ENCODE data around the gene BUB1. TPM values are rescaled to one million over a fixed set of nuclear protein-coding genes. Genes with fewer than 3 reads are reported as not detected.

The BUB1 gene
- total RNA-seq, 1 donor from 2014 or later = 80.4 TPM

GRCh38 chr2:110647777-110648176 lies 30.1 kb downstream of the BUB1 start:
- H3K36me3 Mint-ChIP-seq (ENCODE audit: low read depth) = peaks cover 28% of the 10 kb centered on the region
- no peak overlapping the region for H3K27ac Mint-ChIP-seq (ENCODE audit: unreplicated experiment)
- no peak for TF ChIP-seq CTCF (conservative IDR thresholded peaks at IDR 0.05)
- no peaks in the 10 kb centered on the region for H3K27me3 Mint-ChIP-seq (ENCODE audit: low read depth)
- no peak for DNase-seq (ENCODE audit: low read depth, low spot score)
- no peak overlapping the region for H3K4me3 Mint-ChIP-seq
- no peaks in the 10 kb centered on the region for H3K9me3 Mint-ChIP-seq
- no peaks in the 10 kb centered on the region for H3K4me1 Mint-ChIP-seq

- no peak overlapping the region for H3K4me3 Mint-ChIP-seq
- no peaks in the 10 kb centered on the region for H3K9me3 Mint-ChIP-seq
- H3K4me1 Mint-ChIP-seq = no peaks in the 10 kb centered on the region
- no peaks in the 10 kb centered on the region for H3K27me3 Mint-ChIP-seq (ENCODE audit: low read depth)
- TF ChIP-seq CTCF (conservative IDR thresholded peaks at IDR 0.05) = no peak
- no peak for DNase-seq (ENCODE audit: low read depth, low spot score)
- no peak overlapping the region for H3K27ac Mint-ChIP-seq (ENCODE audit: unreplicated experiment)
- peaks cover 35% of the 10 kb centered on the region for H3K36me3 Mint-ChIP-seq (ENCODE audit: low read depth)
These were observed 32.2 kb downstream of the BUB1 start for GRCh38 chr2:110645616-110646015.

GRCh38 chr2:110644357-110644756 lies 33.5 kb downstream of the BUB1 start:
- H3K27ac Mint-ChIP-seq (ENCODE audit: unreplicated experiment) = no peak overlapping the region
- no peak for TF ChIP-seq CTCF (conservative IDR thresholded peaks at IDR 0.05)
- H3K4me1 Mint-ChIP-seq = no peaks in the 10 kb centered on the region

GRCh38 chr2:110642360-110642759 lies 35.5 kb downstream of the BUB1 start:
- no peak overlapping the region for H3K27ac Mint-ChIP-seq (ENCODE audit: unreplicated experiment)
- H3K9me3 Mint-ChIP-seq = no peaks in the 10 kb centered on the region
- no peak for TF ChIP-seq CTCF (conservative IDR thresholded peaks at IDR 0.05)
- no peaks in the 10 kb centered on the region for H3K4me1 Mint-ChIP-seq
- H3K36me3 Mint-ChIP-seq (ENCODE audit: low read depth) = peaks cover 32% of the 10 kb centered on the region
- H3K4me3 Mint-ChIP-seq = no peak overlapping the region
- DNase-seq (ENCODE audit: low read depth, low spot score) = no peak
- H3K27me3 Mint-ChIP-seq (ENCODE audit: low read depth) = no peaks in the 10 kb centered on the region

More at GRCh38 chr2:110644357-110644756, 33.5 kb downstream of the BUB1 start:
- no peak overlapping the region for H3K4me3 Mint-ChIP-seq
- H3K9me3 Mint-ChIP-seq = no peaks in the 10 kb centered on the region
- DNase-seq (ENCODE audit: low read depth, low spot score) = no peak
- no peaks in the 10 kb centered on the region for H3K27me3 Mint-ChIP-seq (ENCODE audit: low read depth)
- peaks cover 39% of the 10 kb centered on the region for H3K36me3 Mint-ChIP-seq (ENCODE audit: low read depth)

- Mint-ChIP-seq H3K36me3 (ENCODE audit: low read depth) (peaks cover 39% of the 10 kb centered on the region), H3K27me3 (ENCODE audit: low read depth) (no peaks in the 10 kb centered on the region), H3K9me3 (no peaks in the 10 kb centered on the region), H3K4me3 (no peak overlapping the region), H3K4me1 (no peaks in the 10 kb centered on the region), H3K27ac (ENCODE audit: unreplicated experiment) (no peak overlapping the region)
- TF ChIP-seq CTCF (conservative IDR thresholded peaks at IDR 0.05) = no peak
- no peak for DNase-seq (ENCODE audit: low read depth, low spot score)
These were observed 37.9 kb downstream of the BUB1 start for GRCh38 chr2:110639972-110640371.
